Measurements from ENCODE around the gene ABI3BP.

The ABI3BP gene

DNA sequence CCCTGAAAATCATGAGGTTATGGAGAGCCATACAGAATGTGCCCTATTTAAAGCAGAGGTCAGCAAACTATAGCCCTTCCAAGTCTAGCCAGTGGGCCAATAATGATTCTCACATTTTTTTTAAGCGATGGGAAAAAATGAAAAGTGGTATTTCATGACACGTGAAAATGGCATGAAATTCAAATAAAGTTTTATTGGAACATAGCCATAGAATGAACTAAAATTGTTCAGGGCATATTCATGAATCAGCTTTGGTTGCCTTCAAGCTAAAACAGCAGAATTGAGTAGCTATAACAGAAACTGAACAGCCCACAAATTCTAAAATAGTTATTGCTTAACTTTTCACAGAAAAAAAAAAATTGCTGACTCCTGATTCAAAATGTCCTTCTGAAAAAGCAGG is 179.4 kb downstream of the ABI3BP start:
- DNase-seq = no peak

GRCh38 chr3:100811779-100812507 is 181.3 kb downstream of the ABI3BP start:
- DNase-seq = no peak

DNA sequence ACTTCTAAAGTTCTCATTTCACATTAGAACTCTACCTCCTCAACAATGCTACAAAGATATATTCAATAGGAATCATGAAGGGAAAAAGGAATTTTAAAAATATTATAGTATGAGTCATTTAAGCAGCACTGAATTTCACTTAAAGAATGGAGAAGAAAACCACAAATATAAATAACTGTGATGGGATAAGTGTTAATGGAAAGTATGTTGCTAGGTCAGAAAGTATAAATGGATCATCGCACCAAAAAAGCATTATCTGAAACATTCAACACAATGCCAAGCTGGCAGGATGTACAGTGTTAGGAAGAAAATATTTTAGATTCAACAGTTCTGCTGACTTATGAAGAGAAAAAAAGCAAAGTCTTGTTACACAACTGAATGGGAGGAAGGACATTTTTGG is 182.6 kb downstream of the ABI3BP start:
- DNase-seq = no peak

DNA sequence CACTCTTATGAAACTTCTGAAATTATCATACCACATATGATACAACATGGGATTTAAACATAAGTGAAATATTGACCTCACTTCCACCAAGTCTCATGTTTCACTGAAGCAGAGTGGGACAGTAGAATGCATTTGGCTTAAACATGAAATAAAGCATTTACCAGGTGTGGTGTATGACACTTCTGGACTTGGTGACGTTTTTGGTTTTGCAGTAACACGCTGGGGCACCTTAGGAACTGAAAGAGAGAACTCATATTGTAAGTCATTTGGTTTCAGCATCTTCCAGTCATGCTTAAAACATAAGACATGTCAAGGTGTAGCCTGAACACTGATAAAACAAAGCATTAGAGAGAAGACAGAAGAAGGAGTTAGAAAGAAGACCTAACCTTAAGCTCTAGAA is 188.6 kb downstream of the ABI3BP start:
- no peak for DNase-seq

DNA sequence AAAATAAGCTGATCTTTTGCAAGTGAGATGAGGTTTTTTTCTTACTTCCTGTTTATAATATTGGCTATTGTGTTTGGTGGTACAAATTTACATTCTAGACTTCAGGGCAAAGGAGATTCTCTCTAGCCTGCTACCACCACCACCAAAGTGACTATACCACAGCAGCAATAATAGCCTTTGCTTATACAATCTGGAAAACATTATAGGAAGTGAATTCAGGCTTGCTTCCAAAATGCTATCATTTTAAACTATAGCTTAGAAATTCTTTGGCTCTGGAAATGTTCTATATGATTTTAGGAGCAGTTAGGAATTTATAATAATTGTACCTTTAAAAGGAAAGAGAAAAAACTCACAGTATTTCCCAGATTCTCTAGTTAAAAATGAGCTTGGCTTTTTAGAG is 189.5 kb downstream of the ABI3BP start:
- no peak for DNase-seq

DNA sequence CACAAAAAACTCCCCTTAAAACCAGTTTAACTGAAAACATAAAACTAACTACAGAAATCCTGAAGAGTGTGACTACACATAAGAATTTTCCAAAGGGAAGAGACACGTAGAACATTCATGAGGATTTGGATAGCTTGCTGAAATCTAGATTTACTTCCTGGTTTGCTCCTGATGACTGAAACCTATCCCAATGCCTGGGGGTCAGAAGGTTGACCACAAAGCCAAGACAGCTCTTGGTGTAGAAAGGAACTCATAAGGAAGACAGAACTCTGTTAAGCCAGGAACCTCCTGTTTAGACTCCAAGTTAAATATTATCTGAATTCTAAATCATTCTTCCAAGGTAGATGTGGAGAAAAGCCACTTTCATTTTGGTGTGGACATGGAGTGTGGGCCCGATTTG is 191.1 kb downstream of the ABI3BP start:
- no peak for DNase-seq

DNA sequence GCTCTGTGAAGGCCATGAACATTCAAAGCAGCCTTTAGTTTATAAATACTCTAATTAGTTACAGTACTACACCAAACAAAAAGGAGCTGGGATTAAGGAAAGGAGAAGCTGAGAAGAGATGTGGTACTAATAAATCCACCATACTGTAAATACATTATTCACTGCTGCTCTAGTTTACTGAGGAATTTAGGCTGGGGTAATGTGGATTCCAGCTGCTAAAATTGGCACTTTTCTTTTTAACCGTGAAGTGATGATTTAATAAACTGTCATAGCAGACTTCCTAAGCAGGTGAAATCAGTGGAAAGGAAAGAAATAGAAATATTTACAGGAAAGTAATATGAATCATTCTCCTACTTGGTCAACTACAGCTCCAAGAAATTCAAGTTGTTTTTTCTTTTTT is 195.2 kb downstream of the ABI3BP start:
- DNase-seq = no peak

DNA sequence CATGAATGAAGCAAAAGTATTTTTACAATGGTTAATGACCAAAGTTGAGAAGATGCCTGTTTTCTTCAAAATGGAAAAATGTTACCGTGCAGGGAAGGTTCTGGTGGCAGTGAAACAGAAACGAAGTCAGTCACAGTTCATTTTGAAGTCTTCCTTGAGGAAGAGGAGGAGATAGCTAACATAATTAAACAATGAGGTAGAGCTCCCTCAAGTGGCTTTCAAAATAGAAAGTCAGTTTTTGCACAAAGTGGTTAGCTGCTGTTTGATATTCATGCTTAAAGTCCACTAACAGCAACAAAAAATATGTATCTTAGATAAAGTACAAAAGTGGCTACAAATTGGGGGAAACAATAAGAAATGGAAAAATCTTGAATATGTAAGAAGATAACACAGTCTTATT is 196.7 kb downstream of the ABI3BP start:
- no peak for DNase-seq

DNA sequence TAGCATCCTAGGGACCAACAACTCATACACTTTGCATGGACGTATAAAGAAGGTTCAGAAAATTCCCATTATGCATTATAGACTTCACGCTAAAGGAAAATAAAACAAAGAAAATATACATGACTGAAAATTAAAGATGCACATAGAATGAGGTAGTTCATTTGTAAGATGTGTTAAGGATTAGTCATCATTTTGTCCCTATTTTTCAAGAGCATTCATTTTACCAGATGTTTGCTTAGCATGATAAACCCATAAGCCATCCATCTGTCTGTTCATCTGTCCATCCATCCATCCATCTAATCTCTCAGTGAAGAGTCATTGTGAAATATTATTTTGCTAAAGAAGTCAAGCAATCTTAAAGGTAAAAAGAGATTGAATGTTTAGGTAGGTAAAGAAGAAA is 203.6 kb downstream of the ABI3BP start:
- no peak for DNase-seq

- DNase-seq = no peak
Observed at GRCh38 chr3:100783619-100784018, 209.6 kb downstream of the ABI3BP start.

GRCh38 chr3:100782906-100783305 is 210.3 kb downstream of the ABI3BP start:
- DNase-seq = no peak

- no peak for DNase-seq
Observed at GRCh38 chr3:100782348-100782747, 210.9 kb downstream of the ABI3BP start.

DNA sequence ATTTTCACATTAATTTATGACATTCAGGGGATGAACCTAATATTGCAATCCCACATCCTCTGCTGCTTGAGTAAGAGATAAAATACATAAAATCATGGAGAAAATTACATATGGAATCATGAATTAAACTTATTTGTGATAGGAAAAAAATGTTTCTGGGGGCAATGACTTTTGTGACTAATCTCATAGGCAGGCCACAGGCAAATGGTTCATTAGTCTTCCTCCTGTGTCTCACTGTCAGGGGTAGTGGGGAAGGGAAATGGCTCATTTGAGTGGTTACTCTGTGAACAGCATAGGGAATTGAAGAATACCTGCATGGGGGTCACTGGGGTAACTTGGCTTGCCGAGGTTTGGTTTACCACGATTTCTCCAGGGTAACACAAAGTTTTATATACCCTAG is 211.9 kb downstream of the ABI3BP start:
- DNase-seq = no peak

- DNase-seq = no peak
Observed at GRCh38 chr3:100780071-100780622, 213.1 kb downstream of the ABI3BP start.

GRCh38 chr3:100779480-100779879 is 213.7 kb downstream of the ABI3BP start:
- no peak for DNase-seq

DNA sequence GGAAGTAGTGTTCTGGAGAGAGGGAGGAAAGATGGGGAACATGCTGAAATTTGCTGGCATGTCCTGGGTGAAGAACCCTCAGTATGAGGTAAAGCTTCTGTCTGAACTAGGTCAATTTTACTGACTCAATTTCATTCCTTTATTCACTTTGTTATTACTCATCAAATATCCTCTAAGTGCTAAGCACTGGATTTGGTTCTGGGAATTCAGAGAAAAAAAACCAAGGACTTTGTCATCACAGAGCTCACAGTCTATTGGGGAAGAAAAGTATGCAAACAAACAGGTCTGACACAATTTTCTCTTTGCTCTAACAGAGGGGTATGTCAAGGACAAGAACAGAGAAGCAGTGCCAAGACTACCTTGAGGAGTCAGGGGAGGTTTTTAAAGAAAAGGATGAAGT is 215.9 kb downstream of the ABI3BP start:
- no peak for DNase-seq

DNA sequence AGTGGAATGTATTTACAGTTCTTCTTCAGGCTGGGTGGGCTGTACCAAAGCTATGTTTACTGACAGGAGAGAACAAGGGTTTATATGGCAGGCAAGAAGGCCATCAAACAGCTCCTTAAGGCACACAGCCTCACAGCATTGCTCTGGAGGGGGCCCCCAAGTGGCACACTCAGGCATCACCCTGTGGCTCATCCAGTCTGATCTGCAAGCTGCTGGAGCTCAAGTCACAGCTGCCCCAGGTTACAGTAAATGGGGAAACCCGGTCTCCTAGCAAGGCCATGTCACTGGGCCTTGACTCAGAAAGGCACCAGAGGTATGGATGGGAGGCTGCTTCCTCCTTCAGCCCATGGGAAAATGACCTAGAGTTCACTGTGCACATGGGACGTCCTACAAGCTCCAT is 216.5 kb downstream of the ABI3BP start:
- DNase-seq = no peak

DNA sequence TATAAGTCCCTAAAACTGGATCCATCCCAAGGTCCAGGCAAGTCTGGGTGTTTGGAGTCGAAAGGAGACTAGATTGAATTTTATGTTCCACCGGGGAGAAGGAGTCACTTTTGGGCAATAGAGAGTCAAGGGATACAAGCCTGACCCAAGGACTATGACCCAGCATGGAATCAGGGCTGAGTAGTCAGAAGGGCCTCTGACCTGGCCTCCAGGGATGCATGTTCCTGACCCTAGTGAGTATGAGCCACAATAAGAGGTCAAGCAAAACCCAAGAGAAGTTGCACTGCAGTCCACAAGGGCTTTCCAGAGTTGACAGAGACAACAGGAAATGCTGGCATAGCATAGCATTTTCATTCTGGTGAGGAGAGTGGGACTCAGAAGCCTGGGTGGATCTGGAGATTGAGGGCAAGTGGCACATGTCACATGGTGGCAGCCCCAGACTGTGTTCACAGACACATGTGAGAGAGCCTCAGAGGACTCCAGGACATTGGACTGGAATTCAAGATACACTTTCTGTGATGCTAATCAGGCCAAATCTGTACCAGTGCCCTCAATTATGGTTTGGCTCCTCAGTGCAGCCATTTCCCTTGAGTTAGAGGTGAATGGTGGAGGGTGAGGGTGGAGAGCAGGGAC is 217.0 kb downstream of the ABI3BP start:
- no peak for DNase-seq

DNA sequence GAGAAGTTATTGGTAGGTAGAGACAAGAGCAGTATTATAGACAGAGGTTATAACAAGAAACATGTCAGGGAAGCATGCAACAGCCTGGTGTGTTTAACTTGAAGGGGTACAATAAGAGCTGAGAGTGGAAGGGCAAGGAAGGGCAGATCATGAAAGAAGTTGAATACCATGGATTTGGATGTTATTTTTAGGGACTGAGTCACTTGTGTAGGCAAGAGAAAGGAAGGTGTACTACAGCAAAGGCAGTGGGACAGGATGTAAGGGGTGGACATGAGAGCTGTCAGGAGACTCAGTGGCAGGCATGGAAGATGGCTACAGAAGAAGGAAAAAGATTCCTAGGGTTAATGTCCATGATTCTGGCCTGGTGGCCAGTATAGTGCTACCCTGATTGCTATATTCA is 217.6 kb downstream of the ABI3BP start:
- DNase-seq = no peak

DNA sequence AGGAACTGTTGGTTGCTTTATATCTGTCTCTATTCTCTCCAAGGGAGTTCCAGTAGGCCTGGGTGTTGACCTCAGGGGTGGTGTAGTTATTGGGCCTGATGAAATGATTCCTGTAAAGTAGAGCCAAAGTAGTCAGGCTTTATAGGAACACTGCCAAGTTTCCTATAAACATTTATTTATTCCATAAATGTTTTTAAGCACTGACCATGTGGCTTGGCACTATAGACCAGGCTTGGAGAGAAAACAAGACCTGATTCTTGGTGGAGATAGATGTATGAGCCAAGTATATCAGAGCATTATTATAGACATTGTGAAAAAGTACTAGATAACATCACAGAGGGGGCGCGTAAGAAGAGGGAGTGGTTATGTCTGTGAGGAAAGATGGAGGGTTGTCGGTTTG is 218.0 kb downstream of the ABI3BP start:
- DNase-seq = no peak

DNA sequence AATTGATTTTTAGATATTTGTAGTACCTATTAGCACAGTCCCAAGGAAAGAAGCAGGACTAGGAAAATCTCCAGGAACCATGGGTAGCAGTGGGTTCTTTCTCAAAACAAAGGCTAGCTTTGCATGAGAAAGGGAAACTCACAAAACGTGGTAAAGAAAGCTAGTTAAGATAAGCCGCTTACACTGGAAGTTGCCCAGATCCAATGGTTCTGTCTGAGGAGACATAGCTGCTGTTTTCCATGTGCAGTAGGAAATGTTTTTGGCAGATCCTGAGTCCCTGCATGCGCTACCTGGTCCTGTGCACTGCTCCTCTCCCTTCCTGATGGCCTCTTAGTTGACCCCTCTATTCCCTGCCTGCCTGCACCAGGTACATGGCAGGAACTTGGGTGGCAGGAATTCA is 223.5 kb downstream of the ABI3BP start:
- DNase-seq = no peak

GRCh38 chr3:100766069-100766468 is 227.2 kb downstream of the ABI3BP start:
- DNase-seq = no peak

- no peak for DNase-seq
Observed at GRCh38 chr3:100765437-100765975, 227.7 kb downstream of the ABI3BP start.

- DNase-seq = no peak
Observed at GRCh38 chr3:100761951-100762350, 231.3 kb downstream of the ABI3BP start.
